Epidermal melanocyte (primary cell): ENCODE measurements around the gene SUN2.

Source experiments
- DNase-seq: peaks from one replicate; pipeline ENCODE4 v3.0.0; 2011; ENCODE audit warnings: low spot score; ENCODE audit not compliant: insufficient read length

SUN2 gene

GRCh38 chr22:38698407-38699094, 57.2 kb downstream of the SUN2 start:
- no peak for DNase-seq

GRCh38 chr22:38697425-38698089, 58.2 kb downstream of the SUN2 start:
- no peak for DNase-seq

- no peak for DNase-seq
Observed at GRCh38 chr22:38696606-38697424, 59.0 kb downstream of the SUN2 start.

- DNase-seq: no peak
Observed at GRCh38 chr22:38694940-38695339, 60.9 kb downstream of the SUN2 start.

GRCh38 chr22:38694049-38694448, 61.7 kb downstream of the SUN2 start:
- DNase-seq: no peak

GRCh38 chr22:38689651-38690050, 66.1 kb downstream of the SUN2 start:
- DNase-seq: no peak

GRCh38 chr22:38685761-38686160, 70.0 kb downstream of the SUN2 start:
- DNase-seq: no peak

- DNase-seq: no peak
Observed at GRCh38 chr22:38684895-38685294, 70.9 kb downstream of the SUN2 start.
